HepG2 (cell line): Measurements from ENCODE around the gene PCA3. TPM values are rescaled to one million over a fixed set of nuclear protein-coding genes. Genes with fewer than 3 reads are reported as not detected.

Experiments used
- ATAC-seq: fragments of 200-7000 bp; cut with Tn5 transposase; 3 replicates; pipeline ENCODE4 v1.9.1; 2020; ENCODE audit warnings: mild to moderate bottlenecking, moderate library complexity
- BruUV-seq: library from RNA; stranded (reverse); fragments of 400-500 nt; replicated peaks from 2 replicates; lab custom pipeline; 2021; lab: Mats Ljungman, UMichigan
- CTCF ChIA-PET: fragments of 300-600 bp; formaldehyde crosslinking; extraction: SDS; loops from one replicate; lab custom pipeline; 2021; ENCODE audit warnings: low total read pairs, inconsistent platforms, low intra/inter-chr PET ratio; lab: Yijun Ruan, JAX
- POLR2A ChIA-PET: fragments of 350-600 bp; sonication (Branson Sonifier 250); formaldehyde crosslinking; loops from one replicate; lab custom pipeline; 2020; ENCODE audit warnings: antibody characterized with exemption, inconsistent platforms; lab: Yijun Ruan, JAX
- DNase-seq: peaks from one replicate; pipeline ENCODE4 v3.0.0-alpha.2; 2015; ENCODE audit warnings: low spot score
- FAIRE-seq: peaks from 3 replicates; lab custom pipeline; 2011; peaks lifted over from hg19 to GRCh38; lab: Jason Lieb, UNC
- H2AFZ ChIP-seq: one replicate; pipeline ENCODE4 v1.6.1; 2011; ENCODE audit warnings: low read length, inconsistent platforms
- H3K27ac ChIP-seq: fragments of 300-600 bp; 3 replicates; pipeline ENCODE4 v1.8.0; 2011; ENCODE audit warnings: mixed run types, mild to moderate bottlenecking, mixed read lengths, low read length, inconsistent platforms; ENCODE audit not compliant: insufficient read depth; ENCODE audit errors: extremely low read length
- H3K27me3 ChIP-seq, 2 experiments: fragments of 200-600 bp in 1 of 2; 2 replicates in 1 of 2; 3 replicates in 1 of 2; pipeline versions ENCODE4 v1.6.0 to v1.8.0; 2011; ENCODE audit warnings: low read length in 2 of 2, mild to moderate bottlenecking in 2 of 2, moderate library complexity in 2 of 2, inconsistent platforms in 1 of 2; ENCODE audit not compliant: insufficient read depth in 2 of 2, control insufficient read depth in 1 of 2
- H3K36me3 ChIP-seq, 2 experiments: fragments of 200-600 bp in 1 of 2; replicated peaks in 1 of 2; 2 replicates in 1 of 2; 3 replicates in 1 of 2; pipeline versions ENCODE4 v1.5.1 to v1.8.0; 2011; ENCODE audit warnings: low read length in 2 of 2, inconsistent platforms in 1 of 2; ENCODE audit not compliant: insufficient read depth in 2 of 2, control insufficient read depth in 1 of 2
- H3K4me1 ChIP-seq: 2 replicates; pipeline ENCODE4 v1.5.1; 2012; ENCODE audit warnings: low read length, inconsistent platforms; ENCODE audit not compliant: insufficient read depth
- H3K4me2 ChIP-seq: 2 replicates; pipeline ENCODE4 v1.6.0; 2011; ENCODE audit warnings: low read depth, low read length, inconsistent platforms
- H3K4me3 ChIP-seq, 3 experiments: fragments of 200-600 bp in 1 of 3; sonication (generic), shearing (Covaris generic) in 1 of 3; replicated peaks in 1 of 3; 2 replicates each; pipeline ENCODE4 v1.5.1; 2011 to 2016; ENCODE audit warnings: low read length in 3 of 3, inconsistent platforms in 2 of 3, low read depth in 2 of 3, mild to moderate bottlenecking in 2 of 3, control low read depth in 1 of 3, mixed read lengths in 1 of 3; ENCODE audit not compliant: insufficient read depth in 1 of 3
- H3K79me2 ChIP-seq: one replicate; pipeline ENCODE4 v1.6.1; 2011; ENCODE audit warnings: low read length, inconsistent platforms; ENCODE audit not compliant: insufficient read depth
- H3K9ac ChIP-seq: 2 replicates; pipeline ENCODE4 v1.6.0; 2011; ENCODE audit warnings: mild to moderate bottlenecking, low read depth, low read length, inconsistent platforms; ENCODE audit not compliant: insufficient read depth
- H3K9me3 ChIP-seq: 2 replicates; pipeline ENCODE4 v1.5.1; 2012; ENCODE audit warnings: mild to moderate bottlenecking, low read length
- H4K20me1 ChIP-seq: 2 replicates; pipeline ENCODE4 v1.6.0; 2011; ENCODE audit warnings: inconsistent platforms, mild to moderate bottlenecking, low read length, moderate library complexity; ENCODE audit not compliant: insufficient read depth
- ARNTL ChIP-seq: sonication (generic); formaldehyde crosslinking; IDR thresholded peaks from 2 replicates; pipeline ENCODE4 v1.4.0; 2020; ENCODE audit warnings: mild to moderate bottlenecking, missing genetic modification reagents
- CENPT ChIP-seq: sonication (generic); formaldehyde crosslinking; IDR thresholded peaks from 2 replicates; pipeline ENCODE4 v1.8.0; 2022; ENCODE audit warnings: low read depth, mild to moderate bottlenecking, moderate library complexity, missing genetic modification reagents
- CENPX ChIP-seq: sonication (generic); formaldehyde crosslinking; IDR thresholded peaks from 2 replicates; pipeline ENCODE4 v1.9.0; 2021; ENCODE audit warnings: mild to moderate bottlenecking, missing genetic modification reagents, moderate library complexity
- FOXA1 ChIP-seq, 2 experiments: fragments of 450-650 bp in 1 of 2; sonication (generic) in 1 of 2; formaldehyde crosslinking in 1 of 2; IDR thresholded peaks; 2 replicates each; pipeline versions ENCODE4 v1.4.0 to v1.6.1; 2016 to 2020; ENCODE audit warnings: missing genetic modification reagents in 1 of 2
- HMGA1 ChIP-seq: sonication (generic); formaldehyde crosslinking; conservative IDR thresholded peaks from 2 replicates; pipeline ENCODE4 v1.4.0; 2020; ENCODE audit warnings: missing genetic modification reagents
- KAT2B ChIP-seq: fragments of 150-350 bp; IDR thresholded peaks from 2 replicates; pipeline ENCODE4 v1.6.1; 2014; ENCODE audit warnings: low read depth, low read length, borderline replicate concordance
- KDM4B ChIP-seq: sonication (generic); formaldehyde crosslinking; IDR thresholded peaks from 2 replicates; pipeline ENCODE4 v1.4.0; 2020; ENCODE audit warnings: missing genetic modification reagents
- KMT2A ChIP-seq: sonication (generic); formaldehyde crosslinking; IDR thresholded peaks from 2 replicates; pipeline ENCODE4 v1.4.0; 2020; ENCODE audit warnings: missing genetic modification reagents
- PITX1 ChIP-seq: sonication (generic); formaldehyde crosslinking; IDR thresholded peaks from 2 replicates; pipeline ENCODE4 v1.5.1; 2020; ENCODE audit warnings: mild to moderate bottlenecking, missing genetic modification reagents
- PTBP1 ChIP-seq: fragments of 200-400 bp; formaldehyde crosslinking; IDR thresholded peaks from 2 replicates; pipeline ENCODE4 v1.6.1; 2018; ENCODE audit warnings: low read length, low read depth; ENCODE audit not compliant: poor library complexity, severe bottlenecking
- YEATS2 ChIP-seq: sonication (generic); formaldehyde crosslinking; IDR thresholded peaks from 2 replicates; pipeline ENCODE4 v1.4.0; 2020; ENCODE audit warnings: missing genetic modification reagents, borderline replicate concordance
- ZBTB25 ChIP-seq: IDR thresholded peaks from 2 replicates; pipeline ENCODE4 v1.6.1; 2018; ENCODE audit warnings: missing genetic modification reagents
- ZBTB33 ChIP-seq: sonication (generic); formaldehyde crosslinking; IDR thresholded peaks from 2 replicates; pipeline ENCODE4 v1.4.0; 2020; ENCODE audit warnings: missing genetic modification reagents
- ZNF143 ChIP-seq: sonication (generic); formaldehyde crosslinking; IDR thresholded peaks from 2 replicates; pipeline ENCODE4 v1.4.0; 2020; ENCODE audit warnings: missing genetic modification reagents
- ZNF296 ChIP-seq: sonication (generic); formaldehyde crosslinking; conservative IDR thresholded peaks from 2 replicates; pipeline ENCODE4 v1.5.0; 2020; ENCODE audit warnings: mild to moderate bottlenecking, missing genetic modification reagents
- ZNF354B ChIP-seq: sonication (generic); formaldehyde crosslinking; IDR thresholded peaks from 2 replicates; pipeline ENCODE4 v1.8.0; 2022; ENCODE audit warnings: mild to moderate bottlenecking, missing genetic modification reagents
- ZNF616 ChIP-seq: sonication (generic); formaldehyde crosslinking; IDR thresholded peaks from 2 replicates; pipeline ENCODE4 v1.5.0; 2020; ENCODE audit warnings: low read depth, mild to moderate bottlenecking, missing genetic modification reagents
- ZNF773 ChIP-seq: sonication (generic); formaldehyde crosslinking; IDR thresholded peaks from 2 replicates; pipeline ENCODE4 v1.4.0; 2020; ENCODE audit warnings: missing genetic modification reagents, borderline replicate concordance
- ZNF780A ChIP-seq: sonication (generic); formaldehyde crosslinking; IDR thresholded peaks from 2 replicates; pipeline ENCODE4 v1.8.0; 2022; ENCODE audit warnings: mild to moderate bottlenecking, missing genetic modification reagents, moderate library complexity
- ZUFSP ChIP-seq: sonication (generic); formaldehyde crosslinking; IDR thresholded peaks from 2 replicates; pipeline ENCODE4 v1.9.0; 2021; ENCODE audit warnings: missing genetic modification reagents, mild to moderate bottlenecking, borderline replicate concordance
- WGBS: methylation state at CpG from one replicate; pipeline ENCODE4 v1.1.6; 2017; ENCODE audit warnings: low lambda C conversion rate; 5-methylcytosine and 5-hydroxymethylcytosine counted together
- in situ Hi-C: cut with HindIII; loops from 2 replicates; pipeline ENCODE4 v1.10.0; 2017; ENCODE audit warnings: low pct_unique_long_range_greater_than_20kb; ENCODE audit not compliant: extremely low pct_ligation_motif_present
- intact Hi-C: fragments of 100-400 bp; cut with micrococcal nuclease; formaldehyde crosslinking; loops from one replicate; pipeline ENCODE4 v1.10.0; 2022; ENCODE audit not compliant: unreplicated experiment
- polyA plus RNA-seq, 8 experiments: library from polyadenylated mRNA; depleted of rRNA in 3 of 8; stranded (reverse) in 7 of 8; unstranded in 1 of 8; fragments of >200 nt; fragmentation: Illumina TruSeq in 4 of 8; extraction: Trizol in 4 of 8; gene quantifications; 2 replicates each; pipeline versions ENCODE4 v1.2.1 to v1.2.3, GENCODE V29; 2011 to 2016; ENCODE audit warnings: low read depth in 4 of 8, missing spikeins in 1 of 8, mixed read lengths in 1 of 8; ENCODE audit not compliant: insufficient read depth in 1 of 8
- total RNA-seq, 5 experiments: library from RNA; depleted of rRNA; stranded (reverse); fragments of >200 nt; fragmentation: Illumina TruSeq; extraction: Trizol; gene quantifications; 2 replicates each; pipeline ENCODE4 v1.2.3, GENCODE V29; 2016; ENCODE audit warnings: low read depth in 1 of 5

The PCA3 gene
- total and polyA plus RNA-seq, 2 of the 13 experiments (the other 11 are each of a cell fraction or from before 2014, with no cell fraction given) = not detected

- Histone ChIP-seq H3K36me3 (no peaks in the 10 kb centered on the region), H3K27ac (no peak overlapping the region), H3K4me3 (no peak overlapping the region), H3K79me2 (no peaks in the 10 kb centered on the region), H3K27me3 (peaks cover 0 to 8% of the 10 kb centered on the region in 2 experiments; a peak in 2 of 5 replicates), H4K20me1 (no peaks in the 10 kb centered on the region), H3K4me1 (no peaks in the 10 kb centered on the region), H3K9ac (no peak overlapping the region), H2AFZ (no peak overlapping the region), H3K4me2 (no peak overlapping the region), H3K9me3 (peaks cover 1% of the 10 kb centered on the region; the same call in 1 of the 2 replicates)
- no peak for FAIRE-seq
- DNase-seq = no peak
- ATAC-seq = no peak
- intact Hi-C loops (no loop called here), in situ Hi-C loops (no loop called here)
- 0% methylated on average over 3 of the region's 3 CpGs for WGBS
- BruUV-seq = no TSS peak
- CTCF ChIA-PET = no interaction called here
- POLR2A ChIA-PET = no interaction called here
- TF ChIP-seq HMGA1 (CRISPR knock-in tag) = no peak
- no peak for TF ChIP-seq ZNF296
- TF ChIP-seq ZNF773 = no peak
- TF ChIP-seq ZUFSP (CRISPR knock-in tag) = no peak
- TF ChIP-seq ZNF143 (CRISPR knock-in tag) = no peak
- no peak for TF ChIP-seq CENPX
- no peak for TF ChIP-seq CENPT (CRISPR knock-in tag)
- TF ChIP-seq KAT2B = no peak
- no peak for TF ChIP-seq PITX1 (CRISPR knock-in tag)
- TF ChIP-seq ZBTB33 = no peak
- TF ChIP-seq PTBP1 = no peak
- TF ChIP-seq FOXA1 (IDR thresholded peaks at IDR 0.05) = no peak
- TF ChIP-seq FOXA1 (CRISPR knock-in tag; IDR thresholded peaks at IDR 0.05) = no peak
- no peak for TF ChIP-seq ZNF616 (CRISPR knock-in tag)
- no peak for TF ChIP-seq ZBTB25 (CRISPR knock-in tag)
- TF ChIP-seq ZNF780A (CRISPR knock-in tag) = no peak
- no peak for TF ChIP-seq ZNF354B (CRISPR knock-in tag)
- no peak for TF ChIP-seq KMT2A
- no peak for TF ChIP-seq YEATS2
- TF ChIP-seq ARNTL (CRISPR knock-in tag) = no peak
- TF ChIP-seq KDM4B (CRISPR knock-in tag) = no peak
These were observed 26.9 kb upstream of the PCA3 start for GRCh38 chr9:76737154-76737902.
